Bronchial epithelial cell (primary cell): ENCODE measurements around the gene GOLGA5. TPM values are rescaled to one million over a fixed set of nuclear protein-coding genes. Genes with fewer than 3 reads are reported as not detected.
"Not testable (repeated sequence)": the region's sequence is repeated elsewhere in the genome, so short reads cannot be mapped to it uniquely, and the experiment has no call there.

Source experiments
- DNase-seq: peaks from one replicate; pipeline ENCODE4 v3.0.0-alpha.2; 2010; ENCODE audit warnings: low read depth
- FAIRE-seq: peaks from 2 replicates; lab custom pipeline; 2011; peaks lifted over from hg19 to GRCh38; lab: Jason Lieb, UNC
- H3K27me3 ChIP-seq: 2 replicates; pipeline ENCODE4 v1.5.1; 2011; ENCODE audit warnings: low read length; ENCODE audit not compliant: control insufficient read depth, insufficient read depth
- H3K36me3 ChIP-seq: 2 replicates; pipeline ENCODE4 v1.5.1; 2011; ENCODE audit warnings: low read length; ENCODE audit not compliant: control insufficient read depth, insufficient read depth
- H3K4me3 ChIP-seq: 2 replicates; pipeline ENCODE4 v1.5.1; 2011; ENCODE audit warnings: mild to moderate bottlenecking, low read depth, low read length, control low read depth
- CTCF ChIP-seq: IDR thresholded peaks from 2 replicates; pipeline ENCODE4 v1.5.1; 2011; ENCODE audit warnings: mild to moderate bottlenecking, moderate library complexity, low read length, control low read depth, inconsistent platforms; ENCODE audit not compliant: insufficient read depth, severe bottlenecking
- total RNA-seq: library from RNA; depleted of rRNA; stranded (reverse); fragments of >200 nt; gene quantifications from 2 replicates; pipeline ENCODE4 v1.2.1, GENCODE V29; 2014

Gene GOLGA5
- total RNA-seq, 1 donor from 2014 or later: 41.9 TPM

GRCh38 chr14:92774572-92774971 is 19.5 kb upstream of the GOLGA5 start:
- Histone ChIP-seq H3K27me3 (no peaks in the 10 kb centered on the region), H3K4me3 (no peak overlapping the region), H3K36me3 (no peaks in the 10 kb centered on the region)
- TF ChIP-seq CTCF: no peak
- DNase-seq: no peak
- FAIRE-seq: no peak

- not testable (repeated sequence) for FAIRE-seq, H3K27me3 ChIP-seq, DNase-seq, H3K36me3 ChIP-seq, H3K4me3 ChIP-seq
These were observed 18.8 kb upstream of the GOLGA5 start for GRCh38 chr14:92775292-92775691.

GRCh38 chr14:92778868-92779565 is 15.1 kb upstream of the GOLGA5 start:
- DNase-seq, H3K4me3 ChIP-seq, H3K27me3 ChIP-seq, H3K36me3 ChIP-seq: not testable (repeated sequence)
- FAIRE-seq: peak; percentile 94

- Histone ChIP-seq H3K4me3 (no peak overlapping the region), H3K36me3 (no peaks in the 10 kb centered on the region), H3K27me3 (no peaks in the 10 kb centered on the region)
- DNase-seq (peak; percentile 44), FAIRE-seq (no peak)
- no peak for TF ChIP-seq CTCF
These were observed 13.5 kb upstream of the GOLGA5 start for GRCh38 chr14:92780444-92781232.

- FAIRE-seq (no peak), DNase-seq (no peak)
- no peak overlapping the region for H3K4me3 ChIP-seq
- H3K36me3 ChIP-seq: no peaks in the 10 kb centered on the region
- TF ChIP-seq CTCF: no peak
- H3K27me3 ChIP-seq: no peaks in the 10 kb centered on the region
These were observed 12.8 kb upstream of the GOLGA5 start for GRCh38 chr14:92781350-92781749.

- DNase-seq (peak; percentile 69), FAIRE-seq (no peak)
- Histone ChIP-seq H3K27me3 (no peaks in the 10 kb centered on the region), H3K36me3 (no peaks in the 10 kb centered on the region), H3K4me3 (no peak overlapping the region)
- TF ChIP-seq CTCF: peak; percentile 41
These were observed 10.2 kb upstream of the GOLGA5 start for GRCh38 chr14:92783813-92784431.
